IPS DF 19.7 (cell line): Measurements from ENCODE around the gene NEDD9.

Experiments used
- DNase-seq: peaks from one replicate; pipeline ENCODE4 v3.0.0-alpha.2; 2013; ENCODE audit warnings: low read depth, low spot score

The NEDD9 gene

DNA sequence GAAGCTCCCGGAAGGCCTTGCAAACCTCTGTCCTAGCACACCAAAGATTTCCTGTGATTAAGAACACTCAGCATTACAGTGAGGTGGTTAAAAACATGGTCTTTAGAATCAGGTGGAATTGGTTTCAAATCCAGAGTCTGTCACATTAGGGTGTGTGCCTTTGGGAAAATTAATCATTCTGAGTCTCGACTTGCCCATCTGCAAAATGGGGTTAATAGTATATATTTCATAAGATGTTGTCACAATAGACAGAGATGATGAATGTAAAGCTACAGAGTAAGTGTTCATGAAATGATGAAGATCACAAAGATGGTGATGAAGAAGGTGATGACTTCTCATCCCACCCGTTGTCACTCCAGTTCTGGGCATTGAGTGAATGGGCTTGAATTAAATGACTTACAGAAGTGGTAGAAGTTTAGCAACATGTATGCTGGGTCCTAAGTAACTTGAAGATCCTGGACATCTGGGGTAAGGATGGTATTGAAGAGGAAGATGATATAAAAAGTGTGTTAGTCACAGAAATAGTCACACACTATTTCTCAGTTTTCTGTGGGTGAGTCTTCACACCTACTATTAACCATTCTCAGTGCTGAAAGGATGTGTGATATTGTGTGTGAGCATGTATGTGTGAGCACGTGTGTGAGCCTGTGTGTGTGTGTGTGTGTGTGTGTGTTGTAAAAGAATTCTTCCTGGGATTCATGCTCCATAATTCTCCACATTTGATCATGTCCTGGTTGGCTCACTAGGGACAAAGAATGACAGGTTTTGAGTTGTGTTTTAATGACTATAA, 28.0 kb upstream of the NEDD9 start:
- no peak for DNase-seq

DNA sequence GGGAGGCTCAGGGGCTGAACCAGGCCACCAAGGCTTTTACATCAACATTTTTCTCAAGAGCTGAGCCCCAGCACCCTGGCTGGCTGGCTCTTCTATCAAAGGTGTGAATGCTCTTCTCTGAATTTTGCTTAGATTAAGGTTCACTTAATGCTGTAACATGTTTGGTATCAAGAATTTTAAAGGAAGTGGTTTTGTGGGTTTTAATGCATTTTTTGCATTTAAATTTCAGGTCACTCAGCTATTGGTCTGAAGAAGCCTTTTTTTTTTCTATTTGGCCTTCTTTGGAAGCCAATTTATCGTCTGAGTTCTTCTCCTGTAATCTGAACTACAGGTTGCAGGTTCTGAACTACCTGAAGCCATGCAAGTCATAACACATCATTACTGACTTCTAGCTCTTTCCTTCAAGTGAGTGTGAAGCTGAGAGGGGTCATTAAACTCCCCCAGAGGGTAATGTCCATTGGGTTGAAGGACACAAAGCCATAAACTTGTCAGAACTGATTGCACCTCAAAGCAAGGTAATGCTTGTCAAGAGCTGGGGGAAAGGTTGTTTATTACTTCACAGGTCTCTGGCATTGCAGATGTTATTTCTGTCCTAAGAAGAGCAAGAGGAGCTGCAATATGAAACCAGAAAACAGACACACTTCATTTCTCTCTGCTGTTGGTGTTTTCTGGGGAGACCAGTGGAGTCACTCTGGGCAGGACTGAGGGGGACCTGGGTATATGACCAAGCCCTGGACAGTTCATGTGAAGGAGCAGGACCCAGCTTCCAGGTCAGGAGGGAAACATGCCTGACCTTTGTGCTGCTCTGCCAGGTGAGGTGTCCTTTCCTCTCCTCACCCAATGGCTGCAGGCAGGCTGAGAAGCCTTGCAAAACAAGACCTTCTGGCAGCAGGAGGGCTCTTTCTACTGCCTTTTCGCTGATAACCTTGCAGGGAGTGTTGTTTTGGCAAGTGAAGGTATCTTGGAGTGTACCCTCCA, 26.1 kb upstream of the NEDD9 start:
- no peak for DNase-seq

DNA sequence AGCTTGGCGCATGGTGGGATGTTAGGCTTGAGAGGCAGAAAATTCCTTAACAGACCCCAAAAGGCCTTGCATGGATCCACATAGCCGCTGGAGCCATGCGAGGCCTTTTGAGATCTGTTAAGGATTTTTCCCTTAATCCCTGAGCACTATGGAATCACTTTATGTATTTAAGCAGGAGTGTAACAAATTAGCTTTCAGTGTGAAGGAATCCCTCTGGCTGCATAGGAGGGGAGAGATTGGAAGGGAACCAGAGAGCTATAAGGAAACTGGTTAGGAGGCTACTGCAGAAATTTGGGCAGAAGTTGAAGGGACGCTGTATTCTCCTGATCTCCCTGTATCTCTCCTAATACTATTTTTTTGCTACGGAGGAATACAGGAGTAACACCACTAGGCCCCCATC, 23.1 kb upstream of the NEDD9 start:
- DNase-seq = no peak

DNA sequence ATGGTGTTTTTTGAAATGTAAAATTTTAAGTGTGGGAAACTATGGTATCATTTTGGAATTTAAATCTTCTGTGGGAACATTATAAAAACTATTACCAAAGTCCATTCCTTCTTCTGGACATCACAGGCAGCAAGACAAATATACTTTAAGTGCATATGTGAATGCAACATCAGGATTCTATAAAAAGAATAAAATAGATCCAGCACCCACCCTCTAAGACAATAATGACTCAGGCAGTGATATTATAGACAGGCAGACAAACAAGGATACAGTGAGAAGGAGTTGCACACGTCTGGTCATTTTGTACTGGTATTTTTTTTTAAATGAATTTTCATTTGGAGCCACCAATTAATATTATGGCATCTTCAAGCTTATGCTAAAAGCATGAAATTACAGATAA, 21.1 kb upstream of the NEDD9 start:
- no peak for DNase-seq

DNA sequence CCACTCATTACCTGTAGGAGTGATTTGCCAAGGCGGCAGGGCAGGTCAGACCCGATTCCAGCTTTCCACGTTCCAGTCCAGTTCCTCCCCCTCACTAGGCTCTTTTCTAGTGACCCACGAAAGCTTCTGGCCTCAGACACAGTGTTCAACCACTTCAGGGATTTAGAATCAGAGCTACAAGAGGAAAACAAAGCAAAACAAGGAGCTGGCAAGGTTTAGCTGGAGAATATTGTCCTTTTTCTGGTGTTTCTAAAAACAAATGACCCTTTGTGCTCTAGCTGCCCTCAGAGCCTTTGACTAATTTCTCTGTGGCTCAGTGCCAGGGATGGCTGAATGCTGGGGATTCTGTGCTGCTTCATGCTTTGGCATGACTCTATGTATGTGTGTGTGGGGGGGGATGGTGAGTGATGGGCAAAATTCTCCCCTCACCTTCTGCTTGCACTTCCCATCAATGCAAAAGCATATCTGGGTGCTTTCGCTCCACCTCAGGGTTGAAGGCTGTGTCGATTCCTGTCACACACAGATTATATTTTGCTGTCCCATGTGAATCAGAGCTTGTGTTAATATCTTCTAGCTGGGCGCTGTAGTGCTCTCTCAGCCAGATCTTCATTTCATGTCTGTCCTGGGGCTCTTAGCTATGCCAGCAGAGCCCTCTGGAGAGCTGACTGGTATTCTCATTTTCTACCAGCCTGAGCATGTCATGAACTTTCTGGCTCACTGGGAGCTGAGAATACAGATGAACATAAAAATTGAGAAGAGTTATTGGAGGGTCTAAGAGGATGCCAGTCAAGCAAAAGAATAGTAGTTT, 19.3 kb upstream of the NEDD9 start:
- DNase-seq = no peak

DNA sequence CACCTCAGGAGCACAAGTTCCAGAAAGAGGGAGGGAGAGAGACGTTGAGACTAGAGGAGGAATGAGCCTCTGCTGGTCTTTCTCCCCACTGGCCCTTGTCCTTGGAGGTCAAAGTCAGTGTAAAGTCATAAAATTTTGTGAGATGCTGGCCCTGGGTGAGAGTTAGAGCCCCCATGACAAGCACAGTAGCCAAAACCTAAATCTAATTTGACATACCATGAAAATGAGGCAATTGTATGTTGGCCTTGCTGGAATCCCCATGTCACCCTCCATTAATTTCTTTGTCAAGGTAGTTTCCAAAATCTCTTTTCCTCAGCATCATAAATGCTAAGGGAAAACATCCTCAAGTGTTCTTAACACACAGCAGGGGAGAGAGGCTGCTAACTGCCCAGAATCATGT, 17.6 kb upstream of the NEDD9 start:
- DNase-seq = no peak

DNA sequence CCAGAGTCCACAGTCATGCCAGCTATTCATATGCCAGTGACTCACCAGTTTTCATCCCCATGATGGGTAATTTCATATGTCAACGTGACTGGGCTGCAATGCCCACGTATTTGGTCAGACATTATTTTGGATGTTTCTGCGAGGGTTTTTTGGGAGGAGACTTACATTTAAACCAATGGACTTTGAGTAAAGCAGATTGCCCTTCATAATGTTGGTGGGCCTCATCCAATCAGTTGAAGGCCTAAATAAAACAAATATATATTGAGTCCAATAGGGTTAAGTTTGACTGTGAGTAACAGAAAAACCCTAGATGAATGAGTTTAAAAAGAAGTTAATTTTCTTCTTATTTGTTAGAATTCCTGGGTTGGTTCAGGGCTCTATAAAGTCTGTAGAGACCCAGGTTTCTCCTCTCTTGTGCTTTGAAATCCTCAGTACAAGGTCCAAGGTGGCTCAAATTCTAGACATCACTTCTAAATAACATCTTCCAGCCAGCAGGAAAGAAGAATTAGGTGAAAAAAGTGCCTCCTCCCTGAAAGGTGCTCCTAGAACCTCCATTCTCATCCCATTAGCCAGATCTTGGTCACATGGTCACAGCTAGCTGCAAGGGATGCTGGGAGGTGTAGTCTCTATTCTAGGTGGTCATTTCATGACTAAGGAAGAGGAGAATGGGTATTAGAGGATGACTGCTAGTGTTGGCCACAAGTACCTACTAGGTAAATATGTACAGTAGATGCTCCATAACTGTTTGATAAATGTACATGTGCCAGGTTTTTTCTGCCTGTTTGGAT, 16.7 kb upstream of the NEDD9 start:
- DNase-seq = no peak

DNA sequence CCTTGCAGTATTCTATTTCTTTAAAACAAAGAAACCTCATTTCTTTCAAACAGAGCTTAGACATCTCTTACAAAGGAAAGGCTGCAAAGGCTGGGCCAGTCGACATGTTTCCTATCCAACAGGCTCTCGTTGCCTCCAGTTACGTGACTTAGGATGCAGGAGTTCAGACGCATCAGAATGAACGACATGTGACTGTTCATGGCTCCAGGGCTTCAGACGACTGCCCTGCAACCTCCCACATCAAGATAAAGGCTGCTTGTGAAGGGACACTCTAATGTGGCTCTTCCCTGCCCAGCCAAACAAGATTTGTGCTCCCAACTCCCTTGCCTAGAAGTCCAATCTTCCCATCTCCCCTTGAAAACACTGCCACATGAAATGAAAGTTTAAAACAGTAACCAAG, 14.3 kb upstream of the NEDD9 start:
- no peak for DNase-seq

DNA sequence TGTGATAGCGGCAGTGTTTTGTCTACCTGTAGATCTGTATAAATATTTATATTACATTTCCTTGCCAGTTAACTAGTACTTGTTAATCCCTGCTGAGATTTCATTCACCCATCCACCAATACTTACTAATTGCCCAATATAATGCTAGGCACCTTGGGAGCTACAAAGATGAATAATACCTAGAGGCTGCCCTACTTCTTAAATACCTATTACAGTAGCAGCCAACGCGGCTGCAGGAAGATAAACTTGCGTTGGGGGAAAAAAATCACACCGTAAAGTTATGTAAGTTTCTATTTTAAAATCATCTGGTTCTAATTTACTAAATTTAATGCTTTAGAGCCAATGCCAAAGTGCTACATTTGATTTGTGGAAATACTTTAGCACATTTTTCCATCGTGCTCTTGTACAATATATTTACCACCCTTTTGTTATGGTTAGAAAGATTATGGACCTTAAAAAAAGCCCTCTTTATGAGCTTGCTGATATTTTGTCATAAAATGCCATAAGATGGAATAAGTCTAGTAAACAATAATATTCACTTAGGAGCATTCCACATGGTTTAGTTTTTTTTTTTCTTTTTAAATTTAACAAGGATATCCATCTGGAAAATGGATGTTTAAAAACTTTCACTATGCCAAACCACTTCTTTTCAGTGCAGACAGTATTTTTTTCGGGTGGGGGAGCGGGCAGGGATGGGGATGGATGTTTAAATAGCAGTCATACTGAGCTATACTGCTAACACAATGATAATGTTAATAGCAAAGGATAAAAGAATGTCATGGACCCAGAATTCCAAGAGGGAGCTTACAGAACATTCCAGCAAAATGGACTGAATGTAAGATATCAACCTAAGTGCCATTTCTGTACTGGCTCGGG, 13.2 kb upstream of the NEDD9 start:
- no peak for DNase-seq

DNA sequence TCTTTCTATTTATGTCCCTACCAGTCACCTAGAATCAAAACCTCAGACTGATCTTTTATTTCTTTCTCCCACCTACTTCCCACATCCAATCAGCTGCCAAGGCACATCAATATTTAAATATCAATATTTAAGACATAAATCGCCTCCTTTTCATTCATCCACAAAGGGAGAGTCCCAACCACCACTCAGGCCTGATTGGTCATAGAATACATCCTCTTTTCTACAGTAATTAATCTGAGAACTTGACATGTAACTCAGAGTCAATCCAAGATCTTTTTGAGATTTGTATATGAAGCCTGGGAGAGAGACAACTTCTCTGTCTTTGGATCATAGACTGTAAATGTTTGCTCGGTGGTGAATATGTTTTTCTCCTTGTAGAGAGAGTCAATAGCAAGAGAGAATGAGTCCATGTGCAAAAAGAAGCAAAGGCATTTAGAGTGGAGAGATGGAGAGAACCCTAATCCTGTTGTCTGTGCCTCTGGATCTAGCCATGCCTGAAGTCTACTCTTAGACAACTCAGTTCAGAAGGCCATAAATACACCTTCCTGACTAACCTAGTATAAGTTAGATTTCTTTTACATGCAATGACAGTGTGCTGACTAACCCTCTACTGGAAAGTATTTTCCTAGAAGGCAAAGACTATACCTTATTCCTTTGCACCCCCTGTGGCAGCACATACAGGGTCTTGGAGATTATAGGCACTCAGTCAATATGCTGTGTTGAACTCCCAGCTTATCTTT, 12.1 kb upstream of the NEDD9 start:
- DNase-seq = no peak

DNA sequence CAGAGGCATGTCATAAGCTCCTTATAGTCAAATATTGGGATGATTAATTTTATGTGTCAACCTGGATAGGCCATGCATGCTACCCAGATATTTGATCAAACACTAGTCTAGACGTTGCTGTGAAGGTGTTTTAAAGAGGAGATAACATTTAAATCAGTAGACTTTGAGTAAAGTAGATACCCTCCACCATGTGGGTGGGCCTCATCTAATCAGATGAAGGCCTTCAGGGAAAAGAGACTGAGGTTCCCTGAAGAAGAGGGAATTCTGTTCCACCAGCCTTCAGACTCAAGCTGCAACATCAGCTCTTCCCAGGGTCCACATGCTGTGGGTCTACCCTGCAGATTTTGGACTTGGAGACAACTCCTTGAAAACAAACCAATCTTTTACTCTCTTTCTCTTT, 11.4 kb upstream of the NEDD9 start:
- DNase-seq = no peak

DNA sequence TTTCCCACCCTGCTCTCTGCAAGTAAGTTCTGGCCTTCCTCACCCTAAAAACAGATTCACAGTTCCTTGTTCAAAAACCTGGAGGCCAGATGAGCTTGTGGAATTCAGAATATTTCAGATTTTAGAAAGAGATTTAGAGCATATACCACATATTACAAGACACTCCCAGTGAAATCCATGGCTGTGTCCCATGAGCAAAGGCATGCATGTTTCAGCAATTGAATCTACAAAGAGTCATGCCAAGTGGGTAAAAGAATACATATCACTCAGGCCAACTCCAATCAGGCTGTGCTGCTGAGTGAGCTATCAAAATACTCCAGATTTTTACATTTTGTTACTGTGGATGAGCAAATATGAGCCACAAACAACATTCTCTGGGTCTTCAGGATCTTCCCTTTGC, 10.2 kb upstream of the NEDD9 start:
- no peak for DNase-seq

DNA sequence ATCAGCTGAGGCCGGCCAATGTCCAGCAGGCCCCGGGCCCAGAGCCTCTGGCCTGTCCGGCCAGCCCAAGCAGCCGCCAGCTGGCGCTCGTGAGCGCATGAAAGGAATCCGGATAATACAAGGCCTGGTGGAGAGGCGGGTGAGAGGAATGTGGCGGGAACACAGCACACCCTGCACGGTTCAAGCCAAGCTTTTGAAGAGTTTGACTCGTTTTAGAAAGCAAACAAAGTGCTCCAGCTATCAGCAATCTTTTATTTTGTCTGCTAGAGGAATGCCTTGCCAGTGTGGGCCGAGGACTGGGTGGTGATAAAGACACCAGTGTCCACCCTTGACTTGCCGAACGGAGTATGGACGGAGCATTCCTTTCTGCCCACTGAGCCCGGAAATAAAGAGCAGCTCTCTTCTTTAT, 9.3 kb upstream of the NEDD9 start:
- DNase-seq = peak; percentile 72

DNA sequence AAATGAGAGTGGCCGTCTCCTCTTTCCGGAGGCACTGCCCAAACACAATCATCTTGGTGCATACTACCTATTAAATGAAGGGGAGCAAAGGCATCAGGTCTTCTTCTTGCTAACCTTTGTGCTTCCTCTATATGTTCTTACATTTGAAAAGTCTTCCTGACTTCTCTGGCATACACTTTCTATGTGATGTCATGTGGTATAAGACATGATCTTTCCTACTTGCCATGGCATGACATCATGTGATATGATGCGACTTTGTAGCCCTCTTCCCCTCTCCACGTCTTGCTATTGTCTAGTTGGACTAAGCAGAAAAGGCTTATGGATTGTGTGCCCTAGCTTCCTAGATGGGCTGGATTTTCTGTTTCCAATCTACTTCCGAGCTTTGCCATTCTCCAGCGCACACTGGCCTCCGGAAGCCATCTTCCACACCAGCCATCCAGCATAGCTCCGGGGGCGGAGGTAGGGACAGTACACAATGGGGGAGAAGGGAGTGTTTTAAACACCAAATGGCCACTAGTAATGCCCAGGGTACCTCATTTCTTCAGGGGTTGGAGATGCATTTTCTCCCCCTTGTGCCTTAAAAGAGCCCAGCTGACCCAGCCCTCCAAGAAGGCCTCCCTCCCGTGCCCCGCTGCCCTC, 8.8 kb upstream of the NEDD9 start:
- no peak for DNase-seq

DNA sequence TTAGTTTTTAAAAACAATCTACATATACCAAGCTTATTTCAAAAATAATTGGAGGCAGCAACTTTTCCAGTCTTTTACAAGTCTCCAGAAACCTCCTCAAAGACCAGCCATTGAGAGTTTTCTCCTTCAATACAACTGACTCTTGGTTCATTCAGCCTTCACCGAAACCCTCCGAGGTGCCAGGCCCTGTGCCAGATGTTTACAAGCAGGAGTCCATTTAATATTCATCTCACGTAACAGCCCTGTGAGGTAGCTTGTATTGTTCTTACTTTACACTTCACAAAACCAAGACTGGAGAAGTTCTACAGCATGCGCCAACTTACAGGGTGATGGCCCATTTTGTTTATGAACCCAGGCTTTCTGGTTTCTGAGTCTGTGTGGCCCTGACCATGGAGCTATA, 5.5 kb upstream of the NEDD9 start:
- DNase-seq = no peak

DNA sequence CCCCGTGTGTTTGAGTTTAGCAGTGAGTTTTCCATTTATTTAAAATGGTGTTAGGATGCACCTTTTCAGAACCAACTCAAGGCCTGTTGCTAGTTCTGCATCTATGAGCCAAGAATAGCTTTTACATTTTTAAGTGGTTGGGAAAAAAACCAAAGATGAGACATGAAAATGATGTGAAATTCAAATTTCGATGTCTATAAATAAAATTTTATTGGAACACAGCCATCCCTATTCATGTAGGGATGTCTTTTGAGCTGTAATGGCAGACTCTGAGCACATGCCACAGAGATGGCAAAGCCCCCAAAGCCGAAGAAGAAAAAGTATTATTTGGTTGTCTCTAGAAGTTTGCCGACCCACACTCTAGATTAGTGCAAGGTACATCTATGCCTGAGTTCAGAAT, 5.0 kb upstream of the NEDD9 start:
- DNase-seq = no peak

DNA sequence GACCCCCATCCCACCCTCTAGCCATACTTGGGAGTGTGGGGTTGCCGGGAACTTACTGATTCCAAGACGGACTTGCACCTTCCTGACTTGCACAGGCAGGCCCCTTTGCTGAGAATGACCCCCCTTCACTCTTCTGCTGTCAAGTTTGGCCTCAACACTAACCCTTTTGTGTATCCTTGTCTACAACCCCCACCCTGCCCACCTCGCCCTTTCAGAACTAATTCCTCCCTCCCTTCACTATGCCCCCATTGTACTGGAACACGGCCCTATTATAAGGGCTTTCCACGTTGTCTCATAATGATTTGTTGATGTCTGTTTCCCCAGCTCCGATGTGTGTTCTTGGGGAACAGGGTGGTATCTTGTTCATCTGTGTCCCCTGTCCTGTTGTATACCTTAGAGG, 4.4 kb upstream of the NEDD9 start:
- no peak for DNase-seq

DNA sequence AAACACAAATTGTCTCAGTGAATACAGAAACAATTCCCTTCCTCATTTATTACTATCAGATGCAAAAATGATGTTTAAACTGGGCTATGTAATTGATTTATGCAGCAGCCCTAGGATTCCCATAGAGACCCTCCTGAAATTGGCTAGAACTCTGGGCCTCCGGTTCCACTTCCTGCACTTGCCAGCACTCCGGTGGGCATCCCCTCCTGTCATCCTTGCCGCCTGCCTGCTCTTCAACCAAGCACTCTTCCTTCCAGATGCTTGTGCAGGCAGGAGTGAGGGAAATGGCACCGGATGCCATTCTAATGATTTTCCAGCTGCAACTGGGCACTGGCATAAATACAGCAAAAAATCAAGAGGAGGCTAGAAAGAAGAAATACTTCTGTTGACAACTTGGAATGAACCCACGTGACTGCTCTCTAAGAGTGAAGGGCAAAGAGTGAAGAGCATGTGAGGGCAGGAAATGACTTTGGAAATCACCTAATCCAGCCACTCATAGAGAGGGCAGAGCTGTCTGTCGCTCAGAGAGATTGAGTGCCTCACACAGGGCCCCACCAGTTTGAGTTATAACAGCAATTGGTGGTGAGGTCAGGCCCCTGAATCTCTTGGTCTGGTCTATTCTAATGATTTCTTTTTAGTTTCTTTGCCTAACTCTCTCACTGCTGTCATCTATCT, 3.7 kb upstream of the NEDD9 start:
- DNase-seq = no peak
